Activated CD8-positive, alpha-beta T cell treated with anti-CD3 and anti-CD28 coated beads, Interleukin-2, amount 10 ng/mL, durations not matched to agents 7 days and 5 days (primary cell): ENCODE results near the gene C17orf75. TPM values are rescaled to one million over a fixed set of nuclear protein-coding genes. Genes with fewer than 3 reads are reported as not detected.
A peak's percentile ranks its signal among the peaks of the same experiment; 100 is the strongest.
"Not testable (repeated sequence)": the region's sequence is repeated elsewhere in the genome, so short reads cannot be mapped to it uniquely, and the experiment has no call there.

Experiments
- ATAC-seq: fragments of 150-1000 bp; cut with Tn5 transposase; one replicate; pipeline ENCODE4 v1.10.0; 2021; ENCODE audit warnings: moderate library complexity
- CTCF ChIA-PET: fragments of 350-600 bp; sonication (Branson Sonifier 250); formaldehyde crosslinking; loops from one replicate; lab custom pipeline; 2021; ENCODE audit warnings: antibody characterized with exemption; lab: Charles Lee
- POLR2A ChIA-PET: fragments of 350-600 bp; sonication (Branson Sonifier 250); formaldehyde crosslinking; loops from one replicate; lab custom pipeline; 2021; ENCODE audit warnings: antibody characterized with exemption; lab: Charles Lee
- DNase-seq: peaks from one replicate; pipeline ENCODE4 v3.0.0-alpha.2; 2020
- H3K27ac Mint-ChIP-seq: one replicate; pipeline ENCODE4 v1.8.0; 2021; ENCODE audit warnings: mild to moderate bottlenecking, mixed read lengths
- H3K27me3 Mint-ChIP-seq: one replicate; pipeline ENCODE4 v1.8.0; 2021; ENCODE audit warnings: low read depth, mixed read lengths
- H3K36me3 Mint-ChIP-seq: one replicate; pipeline ENCODE4 v1.8.0; 2021; ENCODE audit warnings: low read depth, mixed read lengths
- H3K4me1 Mint-ChIP-seq: one replicate; pipeline ENCODE4 v1.8.0; 2021; ENCODE audit warnings: low read depth, mixed read lengths
- H3K4me3 Mint-ChIP-seq: one replicate; pipeline ENCODE4 v1.8.0; 2021; ENCODE audit warnings: mild to moderate bottlenecking, mixed read lengths
- H3K9me3 Mint-ChIP-seq: one replicate; pipeline ENCODE4 v1.8.0; 2022; ENCODE audit warnings: mixed read lengths; ENCODE audit not compliant: insufficient read depth
- total RNA-seq, 2 experiments: library from RNA; stranded (reverse); gene quantifications; one replicate each; pipeline ENCODE4 v1.2.3, GENCODE V29; 2021

The C17orf75 gene, protein sequence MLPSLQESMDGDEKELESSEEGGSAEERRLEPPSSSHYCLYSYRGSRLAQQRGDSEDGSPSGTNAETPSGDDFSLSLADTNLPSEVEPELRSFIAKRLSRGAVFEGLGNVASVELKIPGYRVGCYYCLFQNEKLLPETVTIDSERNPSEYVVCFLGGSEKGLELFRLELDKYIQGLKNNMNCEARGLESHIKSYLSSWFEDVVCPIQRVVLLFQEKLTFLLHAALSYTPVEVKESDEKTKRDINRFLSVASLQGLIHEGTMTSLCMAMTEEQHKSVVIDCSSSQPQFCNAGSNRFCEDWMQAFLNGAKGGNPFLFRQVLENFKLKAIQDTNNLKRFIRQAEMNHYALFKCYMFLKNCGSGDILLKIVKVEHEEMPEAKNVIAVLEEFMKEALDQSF
- total RNA-seq: 10 to 100 TPM; 29.0 to 34.0 TPM

DNA sequence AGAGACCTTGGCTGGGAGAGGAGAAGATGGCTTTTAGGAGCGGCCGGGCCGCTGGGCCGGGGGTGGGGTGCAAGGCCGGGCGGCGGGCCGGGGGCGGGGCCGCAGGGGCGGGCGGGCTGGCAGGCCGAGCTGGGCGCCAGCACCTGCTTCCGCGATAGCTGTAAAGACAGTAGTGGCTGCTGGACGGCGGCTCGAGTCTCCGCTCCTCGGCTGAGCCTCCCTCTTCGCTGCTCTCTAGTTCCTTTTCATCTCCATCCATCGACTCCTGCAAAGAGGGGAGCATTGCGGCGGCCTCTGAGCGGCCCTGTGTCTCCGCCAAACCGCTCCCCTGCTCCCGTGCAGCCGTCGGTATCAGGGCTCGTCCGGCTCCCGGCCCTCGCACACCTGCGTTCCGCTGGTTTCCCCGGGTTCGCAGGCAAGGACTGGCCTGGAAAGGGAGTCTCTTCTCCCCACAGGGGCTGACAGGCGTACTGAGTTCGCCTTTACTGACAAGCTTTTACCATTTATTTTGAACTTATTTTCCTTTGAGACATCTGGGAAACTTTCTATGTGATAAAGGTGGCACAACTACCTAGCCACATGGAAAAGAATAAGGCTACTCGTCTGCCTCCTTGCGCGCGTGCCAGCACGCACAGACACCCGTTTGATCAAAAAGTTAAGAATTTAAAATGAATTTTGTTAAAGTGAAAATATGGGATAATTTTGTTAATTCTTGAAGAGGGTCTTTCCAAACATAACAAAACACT is at the start of gene C17orf75:
C17orf75 (minus strand) TSS at position 317 of the 746 bp plus-strand sequence; CDS start at position 283, 34 bp downstream.
- Mint-ChIP-seq H3K27ac (peak within 1 kb of the TSS; percentile 94), H3K9me3 (no peaks in the 10 kb centered on the region), H3K4me1 (peaks cover 35% of the 10 kb centered on the region), H3K27me3 (no peaks in the 10 kb centered on the region), H3K36me3 (peaks cover 23% of the 10 kb centered on the region), H3K4me3 (peak within 1 kb of the TSS; percentile 90)
- CTCF ChIA-PET: interaction anchor here (1.0 to 2.5 kb wide), 5 partner anchors 9 to 26 kb away, joined by 3 to 17 read pairs (median 3); no protein-coding TSS in a partner anchor
- DNase-seq (peak; percentile 84), ATAC-seq (peak; percentile 89)
- POLR2A ChIA-PET: interaction anchor here (1.0 to 3.6 kb wide), 4 partner anchors 9 to 22 kb away, joined by 3 to 24 read pairs (median 5); partner anchors contain the start of gene ZNF207

DNA sequence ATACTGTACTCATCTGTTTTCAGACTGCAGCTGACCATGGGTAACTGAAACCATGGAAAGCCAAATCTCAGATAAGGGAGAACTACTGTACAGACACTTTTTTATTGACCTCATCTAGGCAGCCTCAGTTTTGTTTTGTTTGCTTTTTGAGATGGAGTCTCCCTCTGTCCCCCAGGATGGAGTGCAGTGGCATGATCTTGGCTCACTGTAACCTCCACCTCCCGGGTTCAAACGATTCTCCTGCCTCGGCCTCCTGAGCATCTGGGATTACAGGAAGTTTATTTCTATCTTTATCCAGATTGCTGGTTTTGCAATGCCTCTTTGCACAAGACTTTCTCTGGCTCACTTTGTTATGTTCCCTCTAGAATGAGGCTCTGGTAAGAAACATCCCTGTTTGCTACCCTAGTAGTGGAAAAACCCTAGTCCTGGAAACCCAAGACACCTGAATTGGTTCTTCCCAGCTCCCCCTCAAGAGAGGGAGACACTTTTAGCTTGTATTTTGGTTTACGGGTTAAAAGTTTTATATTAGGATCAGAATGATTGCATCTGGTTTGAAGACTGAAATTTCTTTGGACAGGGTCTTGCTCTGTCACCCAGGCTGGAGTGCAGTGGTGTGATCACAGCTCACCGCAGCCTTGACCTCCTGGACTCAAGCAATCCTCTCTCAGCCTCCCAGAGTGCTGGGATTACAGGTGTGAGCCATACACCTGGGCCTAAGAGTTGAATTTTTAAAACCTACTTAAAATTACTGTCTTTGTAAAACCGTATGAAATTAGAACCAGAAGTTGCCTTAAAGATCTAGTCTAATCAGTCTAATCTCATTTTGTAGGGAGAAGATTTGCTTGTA is 46.9 kb upstream of the C17orf75 start:
- CTCF ChIA-PET: no interaction called here
- no peak overlapping the region for H3K4me3 Mint-ChIP-seq
- H3K4me1 Mint-ChIP-seq: no peaks in the 10 kb centered on the region
- no peaks in the 10 kb centered on the region for H3K27me3 Mint-ChIP-seq
- no peak overlapping the region for H3K27ac Mint-ChIP-seq
- H3K36me3 Mint-ChIP-seq: peaks cover 27% of the 10 kb centered on the region
- no peaks in the 10 kb centered on the region for H3K9me3 Mint-ChIP-seq
- DNase-seq (no peak), ATAC-seq (no peak)
- POLR2A ChIA-PET: no interaction called here

DNA sequence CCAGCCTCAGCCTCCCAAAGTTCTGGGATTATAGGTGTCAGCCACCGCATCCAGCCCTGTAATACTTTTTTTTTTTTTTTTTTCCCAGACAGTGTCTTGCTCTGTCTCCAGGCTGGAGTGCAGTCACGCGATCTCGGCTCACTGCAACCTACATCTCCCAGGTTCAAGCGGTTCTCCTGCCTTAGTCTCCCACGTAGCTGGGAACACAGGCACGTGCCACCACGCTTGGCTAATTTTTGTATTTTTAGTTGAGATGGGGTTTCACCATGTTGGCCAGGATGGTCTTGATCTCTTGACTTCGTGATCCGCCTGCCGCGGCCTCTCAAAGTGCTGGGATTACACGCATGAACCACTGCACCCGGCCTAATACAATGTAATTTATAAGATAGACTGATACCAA is 46.2 kb upstream of the C17orf75 start:
- peaks cover 26% of the 10 kb centered on the region for H3K36me3 Mint-ChIP-seq
- POLR2A ChIA-PET, DNase-seq, H3K27ac Mint-ChIP-seq, H3K4me1 Mint-ChIP-seq, H3K4me3 Mint-ChIP-seq, ATAC-seq, CTCF ChIA-PET, H3K27me3 Mint-ChIP-seq, H3K9me3 Mint-ChIP-seq: not testable (repeated sequence)

DNA sequence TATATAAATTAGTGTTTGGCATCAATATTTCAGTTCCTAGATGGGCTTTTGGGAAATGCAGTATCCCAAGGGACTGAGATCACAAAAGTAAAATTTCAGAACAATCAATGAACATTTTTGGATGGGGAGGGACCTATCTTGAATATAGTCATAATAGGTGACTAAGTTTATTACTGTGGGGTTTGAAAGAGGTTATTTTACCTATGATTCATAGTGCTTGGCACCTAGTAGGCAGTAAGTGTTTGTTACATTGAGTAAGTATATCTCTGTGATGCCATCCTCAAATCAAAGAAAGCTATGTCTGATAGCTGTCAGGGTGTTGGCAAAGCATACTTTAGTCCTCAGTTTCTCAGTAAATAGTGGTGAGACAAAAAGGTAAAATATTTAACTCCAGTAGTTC is 44.9 kb upstream of the C17orf75 start:
- ChIA-PET CTCF (no interaction called here), POLR2A (no interaction called here)
- Mint-ChIP-seq H3K27ac (no peak overlapping the region), H3K27me3 (no peaks in the 10 kb centered on the region), H3K9me3 (no peaks in the 10 kb centered on the region), H3K4me3 (no peak overlapping the region), H3K4me1 (peaks cover 2% of the 10 kb centered on the region), H3K36me3 (peaks cover 37% of the 10 kb centered on the region)
- DNase-seq (no peak), ATAC-seq (no peak)

DNA sequence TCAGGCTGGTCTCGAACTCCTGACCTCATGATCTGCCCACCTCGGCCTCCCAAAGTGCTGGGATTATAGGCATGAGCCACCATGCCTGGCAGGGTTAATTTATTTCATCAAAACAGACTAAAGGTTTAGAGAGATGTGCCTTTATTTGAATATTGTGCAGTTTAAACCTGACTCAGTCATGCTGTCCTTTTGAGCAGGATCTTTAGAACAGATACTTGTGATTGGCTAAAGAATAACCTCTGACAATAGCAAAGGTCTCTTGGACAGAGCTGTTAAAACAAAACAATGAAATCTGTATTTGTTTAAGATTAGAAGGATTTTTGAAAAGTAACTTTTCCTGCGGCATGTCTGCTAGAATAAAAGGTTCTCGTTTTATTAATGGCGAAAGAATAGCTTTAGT is 44.0 kb upstream of the C17orf75 start:
- no peak overlapping the region for H3K4me3 Mint-ChIP-seq
- H3K36me3 Mint-ChIP-seq: peaks cover 39% of the 10 kb centered on the region
- DNase-seq (no peak), ATAC-seq (no peak)
- H3K4me1 Mint-ChIP-seq: peaks cover 2% of the 10 kb centered on the region
- ChIA-PET POLR2A (no interaction called here), CTCF (no interaction called here)
- no peaks in the 10 kb centered on the region for H3K27me3 Mint-ChIP-seq
- no peak overlapping the region for H3K27ac Mint-ChIP-seq
- H3K9me3 Mint-ChIP-seq: no peaks in the 10 kb centered on the region

DNA sequence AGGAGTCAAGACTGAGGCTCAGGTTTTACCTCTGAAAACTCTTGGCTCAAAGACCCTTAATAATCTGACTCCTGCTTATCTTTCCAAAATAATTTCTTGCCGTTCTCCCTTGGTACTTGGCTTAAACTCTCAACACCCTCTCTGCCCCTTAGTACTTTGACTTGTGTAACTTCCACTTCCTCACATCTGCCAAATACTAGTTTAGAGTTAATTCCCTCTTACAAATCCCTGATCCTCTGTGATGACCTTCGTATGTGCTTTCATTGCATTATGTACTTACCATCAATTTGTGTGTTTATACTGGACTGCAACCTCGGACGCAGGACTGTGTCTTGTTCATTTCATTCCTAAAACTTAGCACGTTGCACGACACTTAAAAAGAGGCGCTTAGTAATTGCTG is 43.1 kb upstream of the C17orf75 start:
- Mint-ChIP-seq H3K4me1 (peaks cover 2% of the 10 kb centered on the region), H3K27ac (no peak overlapping the region), H3K36me3 (peaks cover 47% of the 10 kb centered on the region), H3K9me3 (no peaks in the 10 kb centered on the region), H3K27me3 (no peaks in the 10 kb centered on the region), H3K4me3 (no peak overlapping the region)
- ChIA-PET CTCF (no interaction called here), POLR2A (interaction anchor here (0.6 kb wide), 1 partner anchor 374 kb away, joined by 3 read pairs; no protein-coding TSS in a partner anchor)
- ATAC-seq (no peak), DNase-seq (no peak)

DNA sequence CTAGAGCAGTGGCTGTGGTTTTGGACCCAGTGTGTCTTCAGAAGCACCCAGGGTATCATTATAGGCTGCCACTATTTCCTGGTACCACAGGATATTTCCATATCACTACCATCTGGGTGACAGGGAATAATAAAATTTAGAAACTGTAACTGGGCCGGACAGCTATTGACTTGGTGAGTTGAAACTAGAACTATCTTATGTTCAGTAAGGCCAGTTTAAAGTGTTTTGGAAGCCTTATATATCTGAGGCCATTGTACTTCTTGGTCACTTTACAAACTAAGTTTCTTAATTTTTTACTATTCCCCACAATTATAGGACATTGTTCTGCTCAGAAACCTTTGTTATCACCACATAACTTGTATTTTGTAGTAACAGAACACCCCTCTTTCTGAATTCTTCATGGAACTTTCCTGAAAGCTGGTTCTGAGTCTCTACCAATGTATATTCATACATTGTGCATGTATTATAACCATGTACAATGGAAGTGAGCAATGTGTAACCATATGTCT is 42.0 kb upstream of the C17orf75 start:
- H3K9me3 Mint-ChIP-seq: no peaks in the 10 kb centered on the region
- no peaks in the 10 kb centered on the region for H3K27me3 Mint-ChIP-seq
- peaks cover 2% of the 10 kb centered on the region for H3K4me1 Mint-ChIP-seq
- ChIA-PET CTCF (no interaction called here), POLR2A (interaction anchor here (1.1 kb wide), 1 partner anchor 60 kb away, joined by 3 read pairs; the partner anchor contains the start of gene PSMD11)
- no peak overlapping the region for H3K4me3 Mint-ChIP-seq
- DNase-seq: no peak
- H3K27ac Mint-ChIP-seq: peak overlapping the region; percentile 44
- H3K36me3 Mint-ChIP-seq: peaks cover 52% of the 10 kb centered on the region
- ATAC-seq: no peak

DNA sequence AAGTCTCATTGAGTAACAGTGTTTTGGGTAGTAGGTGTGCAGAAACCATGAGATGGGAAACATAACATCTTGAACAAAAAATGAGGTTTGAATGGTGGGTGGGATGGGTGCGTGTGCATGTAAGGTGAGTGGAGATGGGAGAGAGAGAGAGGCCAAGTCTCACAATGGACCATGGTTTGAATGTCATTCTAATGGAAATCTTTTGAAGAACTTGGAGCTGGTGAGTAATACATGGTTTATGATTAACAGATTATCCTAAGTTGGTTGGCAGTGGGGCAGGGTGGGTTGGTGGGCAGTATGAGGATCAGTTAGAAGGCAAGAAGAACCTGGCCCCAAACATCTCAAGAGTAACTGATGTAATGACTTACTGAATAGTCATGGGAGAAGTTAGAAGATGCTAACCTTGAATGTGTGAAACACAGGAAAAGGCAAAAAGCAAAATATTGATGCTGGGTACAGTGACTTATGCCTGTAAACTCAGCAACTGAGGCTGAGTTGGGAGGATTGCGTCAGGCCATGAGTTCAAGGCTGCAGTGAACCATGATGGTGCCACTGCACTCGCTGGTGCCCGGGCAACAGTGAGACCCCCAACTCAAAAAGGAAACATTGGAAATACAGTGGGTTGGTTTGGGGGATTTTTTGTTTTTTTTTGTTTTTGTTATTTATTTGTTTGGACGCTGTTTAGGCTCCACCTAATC is 40.7 kb upstream of the C17orf75 start:
- H3K36me3 Mint-ChIP-seq: peaks cover 59% of the 10 kb centered on the region
- no peak for DNase-seq
- no peak overlapping the region for H3K27ac Mint-ChIP-seq
- no peak overlapping the region for H3K4me3 Mint-ChIP-seq
- no peaks in the 10 kb centered on the region for H3K9me3 Mint-ChIP-seq
- H3K27me3 Mint-ChIP-seq: no peaks in the 10 kb centered on the region
- CTCF ChIA-PET: no interaction called here
- ATAC-seq: no peak
- POLR2A ChIA-PET: no interaction called here
- H3K4me1 Mint-ChIP-seq: peaks cover 7% of the 10 kb centered on the region

DNA sequence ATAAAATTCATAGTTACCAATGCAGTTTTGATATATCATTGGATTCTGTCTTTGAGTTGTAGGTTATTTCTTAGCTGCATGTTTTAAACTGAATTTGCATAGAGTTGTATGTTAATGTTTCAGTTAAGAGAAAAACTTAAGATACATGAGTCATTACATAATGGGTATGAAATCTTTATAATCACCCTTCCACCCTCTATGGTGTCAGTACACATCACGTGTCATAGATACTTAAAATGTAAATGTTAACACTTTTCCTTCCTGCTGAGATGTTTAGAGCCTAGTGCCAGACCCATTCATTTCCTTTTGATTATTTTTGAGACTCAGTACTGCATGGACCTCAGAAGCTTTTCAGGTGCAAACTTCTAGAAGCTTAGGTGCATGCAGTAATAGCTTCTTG is 28.5 kb upstream of the C17orf75 start:
- CTCF ChIA-PET: interaction anchor here (0.9 to 1.2 kb wide), 3 partner anchors 9 to 74 kb away, joined by 3 to 4 read pairs (median 4); partner anchors contain the start of gene PSMD11
- Mint-ChIP-seq H3K27me3 (no peaks in the 10 kb centered on the region), H3K36me3 (peaks cover 77% of the 10 kb centered on the region), H3K9me3 (no peaks in the 10 kb centered on the region), H3K27ac (no peak overlapping the region), H3K4me1 (peaks cover 21% of the 10 kb centered on the region), H3K4me3 (no peak overlapping the region)
- ATAC-seq (no peak), DNase-seq (no peak)
- POLR2A ChIA-PET: interaction anchor here (0.7 to 1.7 kb wide), 2 partner anchors 16 to 112 kb away, joined by 3 read pairs; no protein-coding TSS in a partner anchor

DNA sequence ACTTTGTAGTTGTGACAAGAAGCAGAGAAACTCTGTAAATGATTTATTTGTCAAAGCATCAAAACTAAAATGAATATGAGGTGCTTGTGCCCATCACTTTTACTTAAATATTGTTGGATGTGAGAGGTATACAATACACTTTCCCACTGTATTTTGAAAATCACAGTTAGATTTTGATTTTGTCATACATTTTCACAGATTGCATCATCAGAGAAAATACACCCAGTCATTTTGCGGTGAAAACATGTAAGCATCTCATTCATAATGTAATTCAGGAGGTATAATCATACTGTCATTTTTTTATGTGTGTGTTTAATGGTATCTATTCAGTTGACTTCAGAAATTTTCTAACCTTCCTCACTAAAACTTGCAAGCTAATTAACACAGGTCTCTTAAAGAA is 19.3 kb upstream of the C17orf75 start:
- POLR2A ChIA-PET: no interaction called here
- CTCF ChIA-PET: no interaction called here
- Mint-ChIP-seq H3K4me3 (no peak overlapping the region), H3K27me3 (no peaks in the 10 kb centered on the region), H3K9me3 (no peaks in the 10 kb centered on the region), H3K27ac (no peak overlapping the region), H3K36me3 (peaks cover 73% of the 10 kb centered on the region), H3K4me1 (peaks cover 31% of the 10 kb centered on the region)
- ATAC-seq: no peak
- DNase-seq: no peak

DNA sequence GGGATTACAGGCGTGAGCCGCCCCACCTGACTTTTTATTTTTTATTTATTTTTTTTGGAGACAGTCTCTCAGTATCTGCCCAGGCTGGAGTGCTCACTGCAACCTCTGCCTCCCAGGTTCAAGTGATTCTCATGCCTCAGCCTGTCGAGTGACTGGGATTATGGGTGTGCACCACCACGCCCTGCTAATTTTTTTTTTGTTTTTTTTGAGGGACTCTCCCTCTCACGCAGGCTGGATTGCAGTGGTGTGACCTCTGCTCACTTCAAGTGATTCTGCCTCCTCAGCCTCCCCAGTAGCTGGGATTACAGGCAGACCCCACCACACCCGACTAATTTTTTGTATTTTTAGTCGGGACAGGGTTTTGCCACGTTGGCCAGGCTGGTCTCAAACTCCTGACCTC is 15.6 kb upstream of the C17orf75 start:
- peak; percentile 21 for ATAC-seq
- CTCF ChIA-PET: no interaction called here

More for the DNA sequence above, 15.6 kb upstream of the C17orf75 start:
- POLR2A ChIA-PET: no interaction called here
- H3K27ac Mint-ChIP-seq: no peak overlapping the region
- H3K4me3 Mint-ChIP-seq: no peak overlapping the region
- no peak for DNase-seq
- H3K4me1 Mint-ChIP-seq: peaks cover 52% of the 10 kb centered on the region
- H3K27me3 Mint-ChIP-seq: no peaks in the 10 kb centered on the region
- peaks cover 71% of the 10 kb centered on the region for H3K36me3 Mint-ChIP-seq
- H3K9me3 Mint-ChIP-seq: no peaks in the 10 kb centered on the region
